ENCODE data around the gene ARHGAP6. TPM values are rescaled to one million over a fixed set of nuclear protein-coding genes. Genes with fewer than 3 reads are reported as not detected.

Gene ARHGAP6
- total RNA-seq, 1 experiment from 2014 or later, result 0.07 TPM

DNA sequence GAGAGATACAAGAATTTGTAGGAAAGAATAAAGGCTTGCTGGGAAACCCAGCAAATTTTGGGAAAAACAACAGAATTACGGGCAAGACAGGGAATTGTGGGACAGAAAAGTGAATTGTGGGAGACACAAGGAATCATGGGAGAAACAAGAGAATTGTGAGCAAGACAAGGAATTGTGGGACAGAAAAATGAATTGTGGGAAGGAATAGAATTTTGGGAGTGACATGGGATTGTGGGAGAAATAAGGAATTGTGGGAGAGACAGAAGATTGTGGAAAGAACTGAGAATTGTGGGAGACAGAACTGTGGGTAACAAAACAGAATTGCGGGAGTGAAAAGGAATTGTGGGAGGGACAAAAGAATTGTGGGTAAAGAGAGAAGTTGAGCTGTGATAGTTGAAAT, 555.8 kb downstream of the ARHGAP6 start:
- no peaks in the 10 kb centered on the region for H4K20me1 ChIP-seq (ENCODE audit: control insufficient read depth, insufficient read depth, insufficient read length)
- no peak overlapping the region for H2AK5ac ChIP-seq (ENCODE audit: insufficient read length, low read length)
- no peak overlapping the region for H3K27ac ChIP-seq (ENCODE audit: insufficient read length, low read depth, low read length)
- no peak for DNase-seq
- no peak overlapping the region for H4K91ac ChIP-seq (ENCODE audit: insufficient read length, low read depth, low read length)
- no peak overlapping the region for H3K9ac ChIP-seq (ENCODE audit: extremely low read depth, insufficient read length, low read length)
- no peak overlapping the region for H3K23ac ChIP-seq (ENCODE audit: insufficient read length, low read depth, low read length)
- H3K9me3 ChIP-seq (ENCODE audit: control insufficient read depth, low read depth, low read length), result peaks cover 4% of the 10 kb centered on the region
- no peak overlapping the region for H3K56ac ChIP-seq (ENCODE audit: insufficient read length, low read depth, low read length)
- H2AFZ ChIP-seq (ENCODE audit: low read length), result no peak overlapping the region
- no peak overlapping the region for H3K4ac ChIP-seq (ENCODE audit: low read depth, low read length)
- no peak overlapping the region for H4K8ac ChIP-seq (replicated peaks; ENCODE audit: insufficient read length, low read depth, low read length)
- no peaks in the 10 kb centered on the region for H3K27me3 Mint-ChIP-seq (ENCODE audit: low read depth)
- no peak overlapping the region for H3T11ph ChIP-seq (ENCODE audit: low read length)
- no peak overlapping the region for H2BK20ac ChIP-seq (ENCODE audit: low read depth, low read length, poor library complexity, severe bottlenecking)
- H3K9me3 Mint-ChIP-seq, result peaks cover 40 to 47% of the 10 kb centered on the region in 2 experiments
- no peak overlapping the region for H2BK120ac ChIP-seq (ENCODE audit: low read depth, low read length, poor library complexity, severe bottlenecking)
- no peak overlapping the region for H3K4me2 ChIP-seq (ENCODE audit: insufficient read depth, insufficient read length, low read length)
- H3K79me2 ChIP-seq (ENCODE audit: insufficient read depth, low read length), result peaks cover 3% of the 10 kb centered on the region; the same call in 1 of the 2 replicates
- no peaks in the 10 kb centered on the region for H3K27me3 ChIP-seq (ENCODE audit: insufficient read depth, low read length)
- no peak overlapping the region for H3K18ac ChIP-seq (ENCODE audit: insufficient read length, low read depth, low read length)
- no peak overlapping the region for H3K14ac ChIP-seq (ENCODE audit: insufficient read depth, low read length)
- H2BK5ac ChIP-seq (ENCODE audit: insufficient read length, low read length), result no peak overlapping the region
- H3K36me3 Mint-ChIP-seq (ENCODE audit: insufficient read depth in 1 of 3, low read depth in 3 of 3), result peaks cover 6 to 30% (median 17%) of the 10 kb centered on the region in 3 experiments; a peak in 6 of 7 replicates
- H3K79me1 ChIP-seq (ENCODE audit: insufficient read depth, low read depth, low read length, poor library complexity, severe bottlenecking), result peaks cover 3% of the 10 kb centered on the region
- peaks cover 3% of the 10 kb centered on the region for H3K23me2 ChIP-seq (ENCODE audit: insufficient read length, low read depth, low read length, poor library complexity, severe bottlenecking)
- H2BK15ac ChIP-seq (ENCODE audit: low read depth, low read length), result no peak overlapping the region
- TF ChIP-seq CTCF (conservative IDR thresholded peaks at IDR 0.05), result no peak
- no peaks in the 10 kb centered on the region for H3K4me1 ChIP-seq (ENCODE audit: insufficient read depth, low read length)
- no peak overlapping the region for H4K5ac ChIP-seq (ENCODE audit: insufficient read length, low read depth, low read length)
- 0 out of 4 replicates have a peak, but pooled peaks cover 0 to 4% of the 10 kb centered on the region in 2 experiments for H3K4me1 Mint-ChIP-seq
- no CpG with 5 or more reads among the region's 2 CpGs for WGBS (ENCODE audit: extremely low coverage, insufficient read length, low lambda C conversion rate)
- no peak overlapping the region for H3K27ac Mint-ChIP-seq
- no peak overlapping the region for H2BK12ac ChIP-seq (ENCODE audit: insufficient read length, low read depth, low read length)
- H3K4me3 Mint-ChIP-seq, result no peak overlapping the region

All from H9 (cell line).